Activated naive CD4-positive, alpha-beta T cell treated with anti-CD3 and anti-CD28 coated beads for 36 hours (primary cell): Measurements from ENCODE around the gene CTCF. TPM values are rescaled to one million over a fixed set of nuclear protein-coding genes. Genes with fewer than 3 reads are reported as not detected.

Source experiments
- CTCF ChIA-PET: fragments of 350-600 bp; sonication (Branson Sonifier 250); formaldehyde crosslinking; loops from one replicate; lab custom pipeline; 2021; ENCODE audit warnings: antibody characterized with exemption; lab: Charles Lee
- DNase-seq: peaks from one replicate; pipeline ENCODE4 v3.0.0-alpha.2; 2020
- H3K27ac Mint-ChIP-seq: one replicate; pipeline ENCODE4 v1.8.0; 2021; ENCODE audit warnings: mild to moderate bottlenecking, mixed read lengths
- H3K27me3 Mint-ChIP-seq: one replicate; pipeline ENCODE4 v1.8.0; 2021; ENCODE audit warnings: low read depth, mixed read lengths
- H3K36me3 Mint-ChIP-seq: one replicate; pipeline ENCODE4 v1.8.0; 2021; ENCODE audit warnings: low read depth, mixed read lengths
- H3K4me1 Mint-ChIP-seq: one replicate; pipeline ENCODE4 v1.8.0; 2021; ENCODE audit warnings: low read depth, mixed read lengths
- H3K4me3 Mint-ChIP-seq: one replicate; pipeline ENCODE4 v1.8.0; 2021; ENCODE audit warnings: mild to moderate bottlenecking, moderate library complexity, mixed read lengths
- H3K9me3 Mint-ChIP-seq: one replicate; pipeline ENCODE4 v1.8.0; 2021; ENCODE audit warnings: mixed read lengths
- intact Hi-C: fragments of 100-400 bp; cut with micrococcal nuclease; formaldehyde crosslinking; loops from one replicate; pipeline ENCODE4 v1.15.1; 2023
- total RNA-seq, 2 experiments: library from RNA; stranded (reverse); gene quantifications; one replicate each; pipeline ENCODE4 v1.2.3, GENCODE V29; 2021

The CTCF gene
- total RNA-seq, 2 experiments from 2014 or later = 51.2 to 52.3 TPM

DNA sequence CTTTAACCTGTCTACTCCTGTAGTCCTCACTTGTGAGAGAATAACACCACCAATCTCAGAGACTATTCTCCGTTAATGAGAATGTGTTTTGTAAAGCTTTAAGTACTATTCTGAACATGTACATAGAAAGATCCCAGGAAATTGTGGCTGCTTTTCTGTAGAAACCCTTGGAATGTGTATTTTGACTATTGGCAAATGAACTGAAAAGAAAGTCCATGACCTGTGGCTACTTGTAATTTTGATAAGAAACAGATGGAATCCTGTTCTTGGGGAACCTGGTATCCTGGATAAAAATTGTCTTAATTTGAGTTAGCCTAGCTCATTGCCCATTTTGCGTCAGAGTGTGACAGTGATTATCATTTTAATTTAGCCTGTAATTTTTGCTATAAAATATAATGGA, 9.1 kb downstream of the CTCF start:
- no peak overlapping the region for H3K4me3 Mint-ChIP-seq
- intact Hi-C loops = no loop called here
- H3K27ac Mint-ChIP-seq = no peak overlapping the region
- DNase-seq = no peak
- no peaks in the 10 kb centered on the region for H3K27me3 Mint-ChIP-seq
- CTCF ChIA-PET = interaction anchor here (0.7 to 1.8 kb wide), 4 partner anchors 9 to 245 kb away, joined by 3 to 4 read pairs (median 4); partner anchors contain the start of gene CARMIL2
- H3K9me3 Mint-ChIP-seq = no peaks in the 10 kb centered on the region
- peaks cover 25% of the 10 kb centered on the region for H3K4me1 Mint-ChIP-seq
- H3K36me3 Mint-ChIP-seq = peaks cover 17% of the 10 kb centered on the region

DNA sequence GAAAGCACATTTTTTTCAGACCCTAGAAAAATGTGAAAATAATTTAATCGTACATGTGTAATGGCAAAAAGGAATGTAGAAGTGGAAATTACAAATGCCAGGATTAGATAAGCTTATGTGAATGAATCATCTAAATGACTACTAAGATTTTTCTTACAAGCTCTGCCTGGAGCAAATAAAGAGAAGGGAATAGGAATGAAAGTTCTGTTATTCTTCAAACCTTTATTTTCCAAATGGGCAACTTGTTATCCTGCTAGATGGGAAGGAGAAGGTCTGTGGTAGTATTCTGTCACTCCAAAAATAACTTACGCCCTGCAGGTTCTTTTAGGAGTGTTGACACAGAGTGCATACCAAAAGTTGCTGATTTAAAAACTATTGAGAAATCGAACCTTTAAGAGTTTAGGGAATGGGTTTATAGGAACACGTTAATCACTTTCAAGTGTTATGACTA, 9.7 kb downstream of the CTCF start:
- H3K4me3 Mint-ChIP-seq = no peak overlapping the region
- H3K27ac Mint-ChIP-seq = no peak overlapping the region
- peaks cover 22% of the 10 kb centered on the region for H3K36me3 Mint-ChIP-seq
- H3K27me3 Mint-ChIP-seq = no peaks in the 10 kb centered on the region
- CTCF ChIA-PET = interaction anchor here (0.9 to 1.8 kb wide), 5 partner anchors 9 to 73 kb away, joined by 3 to 6 read pairs (median 3); partner anchors contain the start of gene CARMIL2
- intact Hi-C loops = no loop called here
- peaks cover 22% of the 10 kb centered on the region for H3K4me1 Mint-ChIP-seq
- DNase-seq = no peak
- no peaks in the 10 kb centered on the region for H3K9me3 Mint-ChIP-seq

DNA sequence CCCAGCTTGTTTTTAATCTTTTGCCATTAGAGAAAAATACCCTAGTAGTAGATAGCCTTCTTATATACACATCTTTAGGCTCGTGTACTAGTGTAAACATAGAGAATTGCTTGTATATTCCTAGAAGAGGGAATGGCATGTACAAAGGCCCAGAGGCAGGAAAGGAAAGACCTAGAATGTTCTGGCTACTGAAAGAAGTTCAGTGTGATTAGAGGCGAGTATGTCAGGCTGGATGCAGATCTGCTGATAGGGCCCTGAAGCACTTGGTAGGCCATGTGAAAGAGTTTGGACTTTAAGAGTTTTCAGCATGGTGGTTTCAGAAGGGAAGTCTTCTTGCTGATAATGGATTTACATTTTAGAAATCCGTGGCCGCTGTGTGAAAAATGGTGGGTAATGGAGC, 17.4 kb downstream of the CTCF start:
- Mint-ChIP-seq H3K4me3 (no peak overlapping the region), H3K27ac (no peak overlapping the region), H3K4me1 (peaks cover 20% of the 10 kb centered on the region), H3K9me3 (no peaks in the 10 kb centered on the region), H3K36me3 (peaks cover 15% of the 10 kb centered on the region), H3K27me3 (no peaks in the 10 kb centered on the region)
- no peak for DNase-seq
- CTCF ChIA-PET = interaction anchor here (0.6 to 1.4 kb wide), 4 partner anchors 14 to 162 kb away, joined by 3 to 5 read pairs (median 4); no protein-coding TSS in a partner anchor
- intact Hi-C loops = no loop called here

DNA sequence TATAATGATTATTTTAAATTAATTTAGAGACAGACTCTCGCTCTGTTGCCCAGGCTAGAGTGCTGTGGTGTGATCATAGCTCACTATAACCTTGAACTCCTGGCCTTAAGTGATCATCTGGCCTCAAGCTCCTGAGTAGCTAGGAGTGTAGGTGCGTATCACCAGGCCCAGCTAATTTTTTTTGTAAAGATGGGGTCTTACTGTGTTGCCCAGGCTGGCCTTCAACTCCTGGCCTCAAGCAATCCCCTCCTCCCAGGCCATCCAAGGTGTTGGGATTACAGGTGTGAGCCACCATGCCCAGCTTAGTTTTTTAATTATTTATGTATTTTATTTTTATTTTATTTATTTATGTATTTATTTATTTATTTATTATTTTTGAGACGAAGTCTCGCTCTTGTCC, 17.9 kb downstream of the CTCF start:
- no peak overlapping the region for H3K4me3 Mint-ChIP-seq
- H3K36me3 Mint-ChIP-seq = peaks cover 13% of the 10 kb centered on the region
- peaks cover 24% of the 10 kb centered on the region for H3K4me1 Mint-ChIP-seq
- intact Hi-C loops = no loop called here
- CTCF ChIA-PET = interaction anchor here (0.9 kb wide), 1 partner anchor 15 kb away, joined by 4 read pairs; no protein-coding TSS in a partner anchor
- H3K27ac Mint-ChIP-seq = no peak overlapping the region
- H3K27me3 Mint-ChIP-seq = no peaks in the 10 kb centered on the region
- no peaks in the 10 kb centered on the region for H3K9me3 Mint-ChIP-seq
- no peak for DNase-seq

GRCh38 chr16:67593288-67593687, 31.0 kb downstream of the CTCF start:
- intact Hi-C loops = no loop called here
- CTCF ChIA-PET = interaction anchor here (0.7 to 2.0 kb wide), 3 partner anchors 30 to 147 kb away, joined by 3 to 7 read pairs (median 4); partner anchors contain the start of gene CTCF
- Mint-ChIP-seq H3K4me3 (no peak overlapping the region), H3K9me3 (no peaks in the 10 kb centered on the region), H3K27me3 (no peaks in the 10 kb centered on the region), H3K36me3 (peaks cover 9% of the 10 kb centered on the region), H3K4me1 (peaks cover 27% of the 10 kb centered on the region), H3K27ac (no peak overlapping the region)
- DNase-seq = no peak

DNA sequence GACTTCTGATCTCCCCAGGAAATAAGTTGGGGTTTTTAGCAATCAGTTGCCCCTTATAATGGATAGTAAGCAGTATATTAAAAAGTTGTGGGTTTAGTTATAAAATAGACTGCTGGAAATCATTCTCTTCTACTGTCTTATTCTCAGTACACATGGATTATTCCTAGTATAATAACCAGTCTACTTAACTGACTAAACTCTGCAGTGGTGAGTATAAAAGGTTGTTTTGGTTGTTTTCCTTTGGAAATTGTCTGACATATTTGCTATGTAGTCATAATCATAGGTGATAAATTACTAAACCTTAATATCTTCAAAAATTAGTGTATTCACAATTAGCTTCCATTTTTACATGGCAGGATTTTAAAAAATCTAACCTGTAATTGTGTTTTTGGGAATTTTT, 31.4 kb downstream of the CTCF start:
- intact Hi-C loops = no loop called here
- H3K4me1 Mint-ChIP-seq = peaks cover 27% of the 10 kb centered on the region
- H3K27me3 Mint-ChIP-seq = no peaks in the 10 kb centered on the region
- no peaks in the 10 kb centered on the region for H3K9me3 Mint-ChIP-seq
- H3K4me3 Mint-ChIP-seq = no peak overlapping the region
- no peak overlapping the region for H3K27ac Mint-ChIP-seq
- DNase-seq = no peak
- H3K36me3 Mint-ChIP-seq = peaks cover 9% of the 10 kb centered on the region
- CTCF ChIA-PET = interaction anchor here (0.7 to 2.0 kb wide), 3 partner anchors 31 to 147 kb away, joined by 3 to 7 read pairs (median 4); partner anchors contain the start of gene CTCF

DNA sequence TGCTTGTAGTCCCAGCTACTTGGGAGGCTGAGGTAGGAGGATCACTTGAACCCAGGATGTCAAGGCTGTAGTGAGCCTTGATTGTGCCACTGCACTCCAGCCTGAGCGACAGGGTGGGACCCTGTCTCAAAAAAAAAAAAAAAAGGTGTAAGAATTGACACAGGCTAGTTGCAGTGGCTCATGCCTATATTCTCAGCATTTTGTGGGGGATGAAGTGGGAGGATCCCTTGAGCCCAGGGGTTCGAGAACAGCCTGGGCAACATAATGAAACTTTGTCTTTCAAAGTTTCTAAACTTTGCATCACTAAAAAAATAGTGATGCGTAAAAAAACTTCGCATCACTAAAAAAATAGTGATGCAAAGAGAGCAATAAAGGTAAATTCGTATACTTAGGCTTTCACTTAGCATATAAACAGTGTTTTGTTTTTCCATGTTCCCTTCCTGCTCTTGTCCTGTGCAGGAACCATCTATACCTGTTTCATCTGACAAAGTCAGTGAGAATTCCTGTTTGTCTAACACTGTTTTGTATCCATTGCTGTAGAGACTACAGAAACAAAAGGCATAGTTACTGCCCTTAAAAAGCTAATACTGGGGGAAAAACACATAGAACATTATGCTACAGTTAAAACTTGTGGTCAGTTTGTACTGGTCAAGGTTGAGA, 32.1 kb downstream of the CTCF start:
- no peak overlapping the region for H3K27ac Mint-ChIP-seq
- peaks cover 9% of the 10 kb centered on the region for H3K36me3 Mint-ChIP-seq
- CTCF ChIA-PET = interaction anchor here (0.7 to 2.0 kb wide), 4 partner anchors 14 to 264 kb away, joined by 3 to 7 read pairs (median 4); partner anchors contain the start of gene CTCF
- no peaks in the 10 kb centered on the region for H3K27me3 Mint-ChIP-seq
- intact Hi-C loops = no loop called here
- no peak for DNase-seq
- H3K4me3 Mint-ChIP-seq = no peak overlapping the region
- H3K9me3 Mint-ChIP-seq = no peaks in the 10 kb centered on the region
- peaks cover 29% of the 10 kb centered on the region for H3K4me1 Mint-ChIP-seq

DNA sequence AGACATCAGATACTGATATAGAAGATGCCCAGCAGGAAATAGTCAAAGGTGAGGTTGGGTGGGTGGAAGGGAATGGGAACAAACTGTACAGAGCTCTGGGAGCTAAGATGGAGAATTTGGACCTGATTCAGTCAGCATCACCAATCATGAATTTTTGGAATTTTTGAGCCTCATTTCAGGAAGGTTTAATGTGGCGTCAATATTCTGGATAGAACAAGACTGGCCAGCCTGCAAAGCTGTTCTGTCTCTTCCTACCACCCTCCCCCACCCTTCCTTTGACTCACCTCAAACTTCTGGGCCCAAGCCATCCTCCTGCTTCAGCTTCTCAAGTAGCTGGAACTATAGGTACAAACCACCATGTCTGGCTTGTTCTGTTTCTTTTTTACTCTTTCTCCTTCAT, 32.6 kb downstream of the CTCF start:
- Mint-ChIP-seq H3K9me3 (no peaks in the 10 kb centered on the region), H3K4me1 (peaks cover 32% of the 10 kb centered on the region), H3K27me3 (no peaks in the 10 kb centered on the region), H3K27ac (peak overlapping the region; percentile 26), H3K36me3 (peaks cover 5% of the 10 kb centered on the region), H3K4me3 (no peak overlapping the region)
- CTCF ChIA-PET = interaction anchor here (0.7 to 1.1 kb wide), 3 partner anchors 15 to 264 kb away, joined by 3 to 4 read pairs (median 4); no protein-coding TSS in a partner anchor
- intact Hi-C loops = no loop called here
- peak; percentile 29 for DNase-seq

- H3K4me1 Mint-ChIP-seq = peaks cover 33% of the 10 kb centered on the region
- no peak overlapping the region for H3K27ac Mint-ChIP-seq
- no peaks in the 10 kb centered on the region for H3K27me3 Mint-ChIP-seq
- no peaks in the 10 kb centered on the region for H3K9me3 Mint-ChIP-seq
- no peak for DNase-seq
- H3K36me3 Mint-ChIP-seq = peaks cover 5% of the 10 kb centered on the region
- intact Hi-C loops = no loop called here
- no peak overlapping the region for H3K4me3 Mint-ChIP-seq
- CTCF ChIA-PET = interaction anchor here (1.0 to 1.2 kb wide), 4 partner anchors 9 to 78 kb away, joined by 3 to 5 read pairs (median 3); no protein-coding TSS in a partner anchor
Measured at GRCh38 chr16:67598527-67598926, 36.2 kb downstream of the CTCF start.

DNA sequence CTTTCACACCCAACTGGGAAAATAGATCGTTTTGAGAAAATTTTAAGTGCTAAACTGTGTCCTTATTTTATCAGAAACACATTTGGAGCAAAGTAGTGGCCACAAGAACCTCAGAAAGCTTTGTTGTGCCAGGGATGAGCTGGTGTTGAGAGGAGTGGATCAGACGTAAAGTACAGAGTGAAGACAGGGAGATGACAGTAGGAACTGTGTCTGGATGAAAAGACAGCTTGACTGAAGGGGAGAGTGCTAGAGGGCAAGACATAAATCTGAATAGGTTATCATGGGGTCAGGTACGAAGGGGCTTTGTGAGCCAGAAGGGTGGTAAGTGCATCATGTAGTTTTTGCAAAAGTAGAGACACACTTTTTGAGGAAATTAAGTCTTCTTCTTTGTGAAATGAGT, 43.3 kb downstream of the CTCF start:
- no peak overlapping the region for H3K27ac Mint-ChIP-seq
- intact Hi-C loops = no loop called here
- no peaks in the 10 kb centered on the region for H3K36me3 Mint-ChIP-seq
- H3K4me1 Mint-ChIP-seq = peaks cover 22% of the 10 kb centered on the region
- H3K27me3 Mint-ChIP-seq = no peaks in the 10 kb centered on the region
- H3K4me3 Mint-ChIP-seq = no peak overlapping the region
- no peak for DNase-seq
- H3K9me3 Mint-ChIP-seq = no peaks in the 10 kb centered on the region
- CTCF ChIA-PET = interaction anchor here (1.0 kb wide), 2 partner anchors 59 to 85 kb away, joined by 3 to 4 read pairs; no protein-coding TSS in a partner anchor

- H3K9me3 Mint-ChIP-seq = no peaks in the 10 kb centered on the region
- no peak for DNase-seq
- no peak overlapping the region for H3K4me3 Mint-ChIP-seq
- no peak overlapping the region for H3K27ac Mint-ChIP-seq
- H3K27me3 Mint-ChIP-seq = no peaks in the 10 kb centered on the region
- intact Hi-C loops = no loop called here
- CTCF ChIA-PET = interaction anchor here (0.5 to 0.7 kb wide), 3 partner anchors 61 to 108 kb away, joined by 3 to 4 read pairs (median 4); no protein-coding TSS in a partner anchor
- peaks cover 6% of the 10 kb centered on the region for H3K36me3 Mint-ChIP-seq
- peaks cover 17% of the 10 kb centered on the region for H3K4me1 Mint-ChIP-seq
Measured at GRCh38 chr16:67606632-67607031, 44.3 kb downstream of the CTCF start.

DNA sequence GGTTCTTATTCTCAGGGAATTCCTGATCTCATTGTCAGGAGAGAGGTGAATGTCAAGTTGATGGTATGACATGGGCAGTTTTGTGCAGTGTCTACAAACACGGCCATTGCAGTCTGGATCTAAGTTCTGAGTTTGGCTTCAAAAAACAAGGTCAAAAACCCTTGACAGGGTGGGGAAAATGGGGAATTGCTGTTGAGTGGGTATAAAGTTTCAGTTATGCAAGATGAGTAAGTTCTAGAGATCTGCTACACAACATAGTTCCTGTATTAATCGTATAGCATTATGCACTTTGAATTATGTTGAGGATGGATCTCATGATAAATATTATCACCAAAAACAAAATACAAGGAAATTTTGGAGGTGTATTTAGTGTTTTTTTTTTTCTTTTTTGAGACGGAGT, 46.0 kb downstream of the CTCF start:
- peaks cover 13% of the 10 kb centered on the region for H3K36me3 Mint-ChIP-seq
- H3K4me3 Mint-ChIP-seq = no peak overlapping the region
- no peak for DNase-seq
- intact Hi-C loops = no loop called here
- CTCF ChIA-PET = interaction anchor here (0.9 kb wide), 1 partner anchor 61 kb away, joined by 3 read pairs; no protein-coding TSS in a partner anchor
- peak overlapping the region; percentile 57 for H3K27ac Mint-ChIP-seq
- H3K4me1 Mint-ChIP-seq = peaks cover 17% of the 10 kb centered on the region
- no peaks in the 10 kb centered on the region for H3K27me3 Mint-ChIP-seq
- H3K9me3 Mint-ChIP-seq = no peaks in the 10 kb centered on the region
